Diencephalon (tissue), 1 donor: ENCODE data around the gene GPR89B. TPM values are rescaled to one million over a fixed set of nuclear protein-coding genes. Genes with fewer than 3 reads are reported as not detected.

Experiments used
- small RNA-seq: library from RNA; depleted of rRNA; stranded (forward); fragments of <200 nt; gene quantifications from one replicate; pipeline ENCODE3, GENCODE V24; 2014
- total RNA-seq: library from RNA; depleted of rRNA; stranded (reverse); fragments of >200 nt; gene quantifications from one replicate; pipeline ENCODE4 v1.2.3, GENCODE V29; 2014

GPR89B gene
- total RNA-seq: 21.0 TPM

GRCh38 chr1:147928236-147929132, at the start of gene GPR89B:
Gene GPR89B (plus strand): TSS chr1:147928420. CDS start chr1:147928537, 117 bp downstream.

GRCh38 chr1:147902253-147902845, 25.9 kb upstream of the GPR89B start, which contains the start of gene GJA8:
Gene GJA8 (plus strand): TSS chr1:147902795. CDS start chr1:147907956, 5,161 bp downstream.

Small RNA genes within 50 kb of the gene (small RNA-seq; reads per million reads assigned to genes)
- gene RNU1-129P (not detected), gene RNVU1-7 (26.9 reads per million, percentile 95 among the genes with 10 or more reads in this experiment)

Other genes with a start within 250 kb of the GPR89B start
- 2.3 TPM for gene GJA5, start 167.8 kb upstream of the GPR89B start, total RNA-seq
- gene GJA8, start 25.6 kb upstream of the GPR89B start, total RNA-seq: not detected
- 11.3 TPM for gene NBPF11, start 223.9 kb downstream of the GPR89B start, total RNA-seq